Measurements from ENCODE around the gene CDCA3. TPM values are rescaled to one million over a fixed set of nuclear protein-coding genes. Genes with fewer than 3 reads are reported as not detected.

CDCA3 gene
- total RNA-seq, 5 donors from 2014 or later (not counting 1 experiment from before 2014, with no cell fraction given) = 1.1 to 2.7 (median 2.0) TPM

DNA sequence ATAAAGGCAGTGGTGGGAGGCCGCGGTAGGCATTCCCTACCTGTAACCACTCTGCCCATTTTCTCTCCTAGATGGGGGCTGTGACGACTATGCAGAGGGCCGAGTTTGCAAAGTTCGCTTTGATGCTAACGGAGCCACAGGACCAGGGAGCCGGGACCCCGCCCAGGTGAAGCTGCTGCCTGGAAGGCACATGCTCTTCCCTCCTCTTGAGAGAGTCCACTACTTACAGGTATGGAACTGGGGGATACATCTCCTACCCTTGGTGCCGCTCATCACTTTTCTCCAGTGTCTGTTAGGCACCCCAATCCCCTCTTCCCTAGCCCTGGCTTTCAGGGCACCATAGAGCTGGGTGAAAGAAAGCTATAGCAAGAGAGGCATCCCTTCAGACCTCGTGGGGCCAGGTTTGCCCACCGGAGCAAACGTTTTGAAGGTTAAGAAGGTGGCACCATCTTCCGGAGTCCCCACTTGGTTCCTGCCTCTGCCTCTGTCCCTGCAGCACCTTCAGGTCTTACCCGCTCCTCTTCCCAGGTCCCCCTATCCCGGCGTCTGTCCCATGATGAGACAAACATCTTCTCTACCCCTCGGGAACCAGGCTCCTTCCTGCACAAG is 24.9 kb downstream of the CDCA3 start:
- Histone ChIP-seq H3K27ac (ENCODE audit: low read length) (no peak overlapping the region), H3K4me1 (ENCODE audit: control insufficient read depth in 1 of 2, extremely low read depth in 1 of 2, insufficient read depth in 2 of 2, low read length in 2 of 2) (peaks cover 0 to 41% of the 10 kb centered on the region in 2 experiments), H3K4me3 (ENCODE audit: control insufficient read depth in 1 of 2, extremely low read depth in 1 of 2, low read length in 1 of 2) (no peak overlapping the region), H3K36me3 (ENCODE audit: control insufficient read depth in 2 of 2, extremely low read depth in 1 of 2, insufficient read depth in 1 of 2, low read length in 1 of 2) (no peaks in the 10 kb centered on the region), H3K9me3 (no peaks in the 10 kb centered on the region), H3K27me3 (replicated peaks in 1 of 2; ENCODE audit: control insufficient read depth in 2 of 2, extremely low read depth in 1 of 2, insufficient read depth in 2 of 2, low read length in 1 of 2) (peaks cover 0 to 90% of the 10 kb centered on the region in 2 experiments)
- no peak for ATAC-seq (replicated peaks in 1 of 4)
- DNase-seq = no peak
- WGBS (ENCODE audit: insufficient coverage) = 84% methylated on average over 10 of the region's 17 CpGs
- H3K4me1 Mint-ChIP-seq = peaks cover 23 to 45% (median 26%) of the 10 kb centered on the region in 3 donors
- POLR2A ChIA-PET = interaction anchor here in 1 of 2 donors (0.7 kb wide), 1 partner anchor 47 kb away, joined by 3 read pairs; the partner anchor contains the start of gene SPSB2
- no peaks in the 10 kb centered on the region for H3K9me3 Mint-ChIP-seq
- CTCF ChIA-PET = interaction anchor here (0.5 to 3.2 kb wide), 7 partner anchors 8 to 337 kb away, joined by 3 to 26 read pairs (median 4); partner anchors contain the start of gene MLF2 (in 2 of the 2)
- H3K36me3 Mint-ChIP-seq = no peaks in the 10 kb centered on the region
- H3K27me3 Mint-ChIP-seq = peaks cover 16 to 64% of the 10 kb centered on the region in 2 donors
- no peak overlapping the region for H3K4me3 Mint-ChIP-seq
- H3K27ac Mint-ChIP-seq = no peak overlapping the region

DNA sequence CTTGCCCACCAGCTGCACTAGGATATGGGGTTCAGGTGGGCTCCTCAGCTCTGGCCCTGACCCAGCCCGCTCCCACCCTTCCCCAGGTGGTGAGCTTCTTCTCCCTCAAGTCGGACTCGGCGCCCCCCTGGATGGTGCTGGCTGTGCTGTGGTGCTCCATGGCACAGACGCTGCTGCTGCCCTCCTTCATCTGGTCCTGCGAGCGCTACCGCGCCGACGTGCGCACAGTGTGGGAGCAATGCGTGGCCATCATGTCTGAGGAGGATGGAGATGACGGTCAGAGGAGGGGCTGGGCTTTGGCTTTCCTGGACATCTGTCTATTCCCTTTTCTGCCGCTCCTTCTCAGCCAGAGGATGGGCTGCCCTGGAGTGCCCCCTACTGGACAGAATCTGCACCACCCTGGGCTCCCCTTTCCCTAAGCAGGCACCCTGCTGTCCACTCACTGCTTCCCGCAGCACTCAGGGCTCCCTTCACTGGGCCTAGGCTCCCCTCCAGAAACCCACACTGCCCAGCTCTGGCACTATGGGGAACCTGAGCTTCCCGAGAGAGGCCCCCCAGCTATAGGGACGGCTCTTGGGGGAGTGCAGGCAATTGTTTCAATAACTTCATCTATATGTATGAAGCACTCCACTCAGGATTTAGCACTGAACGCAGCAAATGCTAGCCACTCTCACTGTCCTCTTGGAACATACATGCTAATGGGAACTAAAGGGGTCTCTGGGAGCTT is 25.5 kb downstream of the CDCA3 start:
- ChIA-PET CTCF (interaction anchor here (0.5 to 3.2 kb wide), 15 partner anchors 9 to 337 kb away, joined by 3 to 26 read pairs (median 3); partner anchors contain the start of genes MLF2 (in 2 of the 2), USP5 (in 1 of the 2) and ZNF384 (in 1 of the 2)), POLR2A (interaction anchor here in 1 of 2 donors (0.7 to 1.5 kb wide), 2 partner anchors 47 to 73 kb away, joined by 3 read pairs; partner anchors contain the start of genes MLF2 and SPSB2)
- H3K27ac Mint-ChIP-seq = peak overlapping the region in 1 of 2 donors; percentile 34
- H3K27ac ChIP-seq (ENCODE audit: low read length) = no peak overlapping the region
- H3K4me1 Mint-ChIP-seq = peaks cover 29 to 52% (median 33%) of the 10 kb centered on the region in 3 donors
- WGBS (ENCODE audit: insufficient coverage) = 33% methylated on average over 10 of the region's 19 CpGs
- H3K4me3 Mint-ChIP-seq = no peak overlapping the region
- DNase-seq = peak; percentile 36 to 87 (median 71)
- H3K36me3 Mint-ChIP-seq = no peaks in the 10 kb centered on the region
- H3K9me3 Mint-ChIP-seq = no peaks in the 10 kb centered on the region
- peaks cover 3 to 47% of the 10 kb centered on the region in 2 experiments for H3K4me1 ChIP-seq (ENCODE audit: control insufficient read depth in 1 of 2, extremely low read depth in 1 of 2, insufficient read depth in 2 of 2, low read length in 2 of 2)
- peaks cover 0 to 91% of the 10 kb centered on the region in 2 experiments for H3K27me3 ChIP-seq (replicated peaks in 1 of 2; ENCODE audit: control insufficient read depth in 2 of 2, extremely low read depth in 1 of 2, insufficient read depth in 2 of 2, low read length in 1 of 2)
- peak; percentile 46 to 69 (median 50) for ATAC-seq (replicated peaks in 1 of 4)
- H3K4me3 ChIP-seq (ENCODE audit: control insufficient read depth in 1 of 2, extremely low read depth in 1 of 2, low read length in 1 of 2) = no peak overlapping the region
- no peaks in the 10 kb centered on the region for H3K9me3 ChIP-seq
- H3K27me3 Mint-ChIP-seq = peaks cover 16 to 64% of the 10 kb centered on the region in 2 donors
- no peaks in the 10 kb centered on the region for H3K36me3 ChIP-seq (ENCODE audit: control insufficient read depth in 2 of 2, extremely low read depth in 1 of 2, insufficient read depth in 1 of 2, low read length in 1 of 2)

DNA sequence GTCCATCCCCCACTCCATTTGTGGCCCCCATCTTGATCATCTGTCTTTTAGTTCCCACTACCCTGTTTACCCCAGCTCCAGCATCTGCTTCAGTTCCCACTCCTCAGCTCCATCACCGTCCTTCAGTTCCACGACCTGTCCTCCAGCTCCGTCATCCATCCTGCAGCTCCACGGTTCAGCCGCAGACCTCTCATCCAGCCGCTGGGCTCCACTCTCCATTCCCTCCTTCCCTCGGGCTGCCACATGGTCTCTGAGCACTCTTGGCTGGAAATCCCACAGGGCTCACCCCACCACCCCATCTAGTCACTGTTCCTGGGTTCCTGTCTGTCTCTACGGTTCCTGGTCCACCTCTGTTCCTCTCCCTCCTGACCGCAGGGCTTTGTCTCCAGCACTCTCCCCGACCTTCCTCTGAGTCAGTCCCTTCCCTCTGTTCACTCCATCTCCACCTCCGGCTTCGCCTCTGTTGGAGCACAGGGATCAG is 26.1 kb downstream of the CDCA3 start:
- Histone ChIP-seq H3K27me3 (replicated peaks in 1 of 2; ENCODE audit: control insufficient read depth in 2 of 2, extremely low read depth in 1 of 2, insufficient read depth in 2 of 2, low read length in 1 of 2) (peaks cover 0 to 86% of the 10 kb centered on the region in 2 experiments), H3K27ac (ENCODE audit: low read length) (no peak overlapping the region), H3K4me1 (ENCODE audit: control insufficient read depth in 1 of 2, extremely low read depth in 1 of 2, insufficient read depth in 2 of 2, low read length in 2 of 2) (peaks cover 3 to 51% of the 10 kb centered on the region in 2 experiments), H3K4me3 (ENCODE audit: control insufficient read depth in 1 of 2, extremely low read depth in 1 of 2, low read length in 1 of 2) (no peak overlapping the region), H3K36me3 (ENCODE audit: control insufficient read depth in 2 of 2, extremely low read depth in 1 of 2, insufficient read depth in 1 of 2, low read length in 1 of 2) (peaks cover 0 to 1% of the 10 kb centered on the region in 2 donors), H3K9me3 (no peaks in the 10 kb centered on the region)
- no peak for ATAC-seq (replicated peaks in 1 of 4)
- no peak for DNase-seq
- Mint-ChIP-seq H3K9me3 (no peaks in the 10 kb centered on the region), H3K27me3 (peaks cover 16 to 60% of the 10 kb centered on the region in 2 donors), H3K4me1 (peaks cover 29 to 53% (median 33%) of the 10 kb centered on the region in 3 donors), H3K36me3 (no peaks in the 10 kb centered on the region), H3K27ac (no peak overlapping the region), H3K4me3 (no peak overlapping the region)
- CTCF ChIA-PET = interaction anchor here (0.5 to 3.2 kb wide), 9 partner anchors 10 to 135 kb away, joined by 3 to 26 read pairs (median 3); partner anchors contain the start of genes MLF2 (in 1 of the 2), USP5 (in 1 of the 2) and ZNF384 (in 1 of the 2)
- 81% methylated on average over 11 of the region's 12 CpGs for WGBS (ENCODE audit: insufficient coverage)
- POLR2A ChIA-PET = interaction anchor here in 1 of 2 donors (1.5 kb wide), 1 partner anchor 72 kb away, joined by 3 read pairs; the partner anchor contains the start of gene MLF2

DNA sequence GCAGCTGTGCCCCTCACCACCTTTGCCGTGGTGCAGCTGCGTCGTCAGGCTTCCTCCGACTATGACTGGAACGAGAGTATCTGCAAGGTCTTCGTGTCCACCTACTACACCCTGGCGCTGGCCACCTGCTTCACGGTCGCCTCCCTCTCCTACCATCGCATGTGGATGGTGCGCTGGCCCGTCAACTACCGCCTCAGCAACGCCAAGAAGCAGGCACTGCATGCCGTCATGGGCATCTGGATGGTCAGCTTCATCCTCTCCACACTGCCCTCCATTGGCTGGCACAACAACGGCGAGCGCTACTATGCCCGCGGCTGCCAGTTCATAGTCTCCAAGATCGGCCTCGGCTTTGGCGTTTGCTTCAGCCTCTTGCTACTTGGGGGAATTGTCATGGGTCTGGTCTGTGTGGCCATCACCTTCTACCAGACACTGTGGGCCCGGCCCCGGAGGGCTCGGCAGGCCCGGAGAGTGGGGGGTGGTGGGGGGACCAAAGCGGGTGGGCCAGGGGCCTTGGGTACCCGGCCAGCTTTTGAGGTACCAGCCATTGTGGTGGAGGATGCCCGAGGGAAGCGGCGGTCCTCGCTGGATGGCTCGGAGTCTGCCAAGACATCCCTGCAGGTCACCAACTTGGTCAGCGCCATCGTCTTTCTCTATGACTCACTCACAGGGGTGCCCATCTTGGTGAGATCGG is 26.9 kb downstream of the CDCA3 start:
- Histone ChIP-seq H3K4me3 (ENCODE audit: control insufficient read depth in 1 of 2, extremely low read depth in 1 of 2, low read length in 1 of 2) (no peak overlapping the region), H3K27me3 (replicated peaks in 1 of 2; ENCODE audit: control insufficient read depth in 2 of 2, extremely low read depth in 1 of 2, insufficient read depth in 2 of 2, low read length in 1 of 2) (peaks cover 0 to 79% of the 10 kb centered on the region in 2 experiments), H3K9me3 (no peaks in the 10 kb centered on the region), H3K27ac (ENCODE audit: low read length) (no peak overlapping the region), H3K36me3 (ENCODE audit: control insufficient read depth in 2 of 2, extremely low read depth in 1 of 2, insufficient read depth in 1 of 2, low read length in 1 of 2) (peaks cover 0 to 3% of the 10 kb centered on the region in 2 donors), H3K4me1 (ENCODE audit: control insufficient read depth in 1 of 2, extremely low read depth in 1 of 2, insufficient read depth in 2 of 2, low read length in 2 of 2) (peaks cover 3 to 45% of the 10 kb centered on the region in 2 experiments)
- CTCF ChIA-PET = interaction anchor here (0.9 to 3.2 kb wide), 6 partner anchors 10 to 72 kb away, joined by 3 to 26 read pairs (median 5); partner anchors contain the start of genes MLF2 (in 1 of the 2) and USP5 (in 1 of the 2)
- POLR2A ChIA-PET = interaction anchor here in 1 of 2 donors (1.5 kb wide), 1 partner anchor 71 kb away, joined by 3 read pairs; the partner anchor contains the start of gene MLF2
- WGBS (ENCODE audit: insufficient coverage) = 78% methylated on average over 22 of the region's 37 CpGs
- Mint-ChIP-seq H3K9me3 (no peaks in the 10 kb centered on the region), H3K4me1 (peaks cover 24 to 49% (median 32%) of the 10 kb centered on the region in 3 donors), H3K27ac (peak overlapping the region in 1 of 2 donors; percentile 43), H3K27me3 (peaks cover 16 to 56% of the 10 kb centered on the region in 2 donors), H3K4me3 (no peak overlapping the region), H3K36me3 (peaks cover 4% of the 10 kb centered on the region)
- ATAC-seq (replicated peaks in 1 of 4) (no peak), DNase-seq (peak in 1 of 35 experiments; percentile 16)

DNA sequence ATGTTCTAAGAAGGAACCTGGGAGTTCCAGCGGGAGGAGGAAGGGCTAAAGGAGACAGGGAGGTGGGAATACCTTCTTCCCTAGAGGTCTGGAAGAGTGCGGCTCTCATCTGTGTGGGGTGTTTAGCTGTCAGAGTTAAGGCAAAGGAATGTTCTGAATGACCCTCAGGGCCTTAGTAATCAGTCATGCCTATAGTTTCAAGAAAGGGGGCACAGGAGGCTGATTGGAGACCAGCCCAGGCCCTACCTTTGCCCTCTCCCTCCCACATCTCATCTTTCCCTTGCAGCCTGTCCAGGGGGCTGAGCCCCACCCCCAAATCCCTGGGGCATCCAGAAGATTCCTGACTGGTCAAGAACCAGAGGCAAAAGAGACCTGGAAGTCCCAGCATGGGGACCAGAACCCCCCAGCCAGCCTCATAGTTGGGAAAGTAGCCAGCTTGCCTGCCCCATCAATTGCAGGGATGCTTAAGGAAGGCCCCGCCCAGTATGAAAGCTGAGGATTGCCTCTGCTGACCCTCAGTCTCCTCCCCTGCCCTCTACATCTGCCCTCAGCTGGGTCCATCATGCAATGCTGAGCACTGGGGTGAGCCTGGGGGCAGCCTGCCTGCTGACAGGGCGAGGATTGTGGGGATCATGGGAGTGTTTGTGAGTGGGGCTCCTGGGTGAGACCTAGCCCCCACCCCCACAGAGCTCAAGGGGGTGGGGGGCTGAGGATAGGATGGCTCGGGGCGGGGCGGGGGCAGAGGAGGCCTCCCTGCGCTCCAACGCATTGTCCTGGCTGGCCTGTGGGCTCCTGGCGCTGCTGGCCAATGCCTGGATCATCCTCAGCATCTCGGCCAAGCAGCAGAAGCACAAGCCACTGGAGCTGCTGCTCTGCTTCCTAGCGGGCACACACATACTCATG is 27.7 kb downstream of the CDCA3 start:
- H3K36me3 Mint-ChIP-seq = peaks cover 4% of the 10 kb centered on the region
- no peak for ATAC-seq (replicated peaks in 1 of 4)
- 63% methylated on average over 7 of the region's 12 CpGs for WGBS (ENCODE audit: insufficient coverage)
- Histone ChIP-seq H3K9me3 (no peaks in the 10 kb centered on the region), H3K4me3 (ENCODE audit: control insufficient read depth in 1 of 2, extremely low read depth in 1 of 2, low read length in 1 of 2) (no peak overlapping the region), H3K27ac (ENCODE audit: low read length) (no peak overlapping the region), H3K27me3 (replicated peaks in 1 of 2; ENCODE audit: control insufficient read depth in 2 of 2, extremely low read depth in 1 of 2, insufficient read depth in 2 of 2, low read length in 1 of 2) (peaks cover 0 to 73% of the 10 kb centered on the region in 2 experiments), H3K4me1 (ENCODE audit: control insufficient read depth in 1 of 2, extremely low read depth in 1 of 2, insufficient read depth in 2 of 2, low read length in 2 of 2) (peaks cover 3 to 40% of the 10 kb centered on the region in 2 experiments), H3K36me3 (ENCODE audit: control insufficient read depth in 2 of 2, extremely low read depth in 1 of 2, insufficient read depth in 1 of 2, low read length in 1 of 2) (peaks cover 0 to 5% of the 10 kb centered on the region in 2 donors)
- peak overlapping the region in 1 of 3 donors; percentile 74 for H3K4me3 Mint-ChIP-seq
- peaks cover 21 to 45% (median 28%) of the 10 kb centered on the region in 3 donors for H3K4me1 Mint-ChIP-seq
- no peak overlapping the region for H3K27ac Mint-ChIP-seq
- H3K9me3 Mint-ChIP-seq = no peaks in the 10 kb centered on the region
- peaks cover 16 to 51% of the 10 kb centered on the region in 2 donors for H3K27me3 Mint-ChIP-seq
- ChIA-PET CTCF (interaction anchor here (0.5 to 3.2 kb wide), 10 partner anchors 13 to 858 kb away, joined by 3 to 26 read pairs (median 3); partner anchors contain the start of genes CD4 (in 1 of the 2) and MLF2 (in 1 of the 2)), POLR2A (interaction anchor here in 1 of 2 donors (1.5 kb wide), 1 partner anchor 71 kb away, joined by 3 read pairs; the partner anchor contains the start of gene MLF2)
- DNase-seq = peak in 1 of 35 experiments; percentile 19
